D721Med (cell line): Measurements from ENCODE around the gene ZNF697.
"Not testable (repeated sequence)": the region's sequence is repeated elsewhere in the genome, so short reads cannot be mapped to it uniquely, and the experiment has no call there.

ENCODE experiments used
- DNase-seq: peaks from one replicate; pipeline ENCODE4 v3.0.0; 2011; ENCODE audit warnings: low spot score; ENCODE audit not compliant: insufficient read length
- FAIRE-seq: peaks from 2 replicates; lab custom pipeline; 2011; peaks lifted over from hg19 to GRCh38; lab: Jason Lieb, UNC
- CTCF ChIP-seq: IDR thresholded peaks from 2 replicates; pipeline ENCODE4 v1.5.1; 2012; ENCODE audit warnings: mild to moderate bottlenecking, control low read depth; ENCODE audit not compliant: insufficient read depth; ENCODE audit errors: missing control alignments

Gene ZNF697

GRCh38 chr1:119611701-119612113 is 36.4 kb downstream of the ZNF697 start:
- DNase-seq (peak; percentile 29), FAIRE-seq (no peak)
- peak; percentile 84 for TF ChIP-seq CTCF

GRCh38 chr1:119608816-119609215 is 39.2 kb downstream of the ZNF697 start:
- FAIRE-seq = not testable (repeated sequence)

GRCh38 chr1:119607087-119607807 is 40.8 kb downstream of the ZNF697 start:
- not testable (repeated sequence) for FAIRE-seq, DNase-seq

More at GRCh38 chr1:119608816-119609215, 39.2 kb downstream of the ZNF697 start:
- DNase-seq = not testable (repeated sequence)

- no peak for TF ChIP-seq CTCF
- no peak for FAIRE-seq
Measured at GRCh38 chr1:119606394-119606793, 41.7 kb downstream of the ZNF697 start.

GRCh38 chr1:119605686-119606085 is 42.4 kb downstream of the ZNF697 start:
- no peak for TF ChIP-seq CTCF
- FAIRE-seq (no peak), DNase-seq (no peak)

More at GRCh38 chr1:119606394-119606793, 41.7 kb downstream of the ZNF697 start:
- no peak for DNase-seq

GRCh38 chr1:119605080-119605479 is 43.0 kb downstream of the ZNF697 start:
- DNase-seq, FAIRE-seq: not testable (repeated sequence)

- FAIRE-seq (no peak), DNase-seq (no peak)
Measured at GRCh38 chr1:119603695-119604094, 44.4 kb downstream of the ZNF697 start.

GRCh38 chr1:119603241-119603640 is 44.8 kb downstream of the ZNF697 start:
- FAIRE-seq, DNase-seq: not testable (repeated sequence)

More at GRCh38 chr1:119603695-119604094, 44.4 kb downstream of the ZNF697 start:
- TF ChIP-seq CTCF = no peak

- not testable (repeated sequence) for DNase-seq
Measured at GRCh38 chr1:119602789-119603188, 45.3 kb downstream of the ZNF697 start.

GRCh38 chr1:119602169-119602568 is 45.9 kb downstream of the ZNF697 start:
- TF ChIP-seq CTCF = no peak
- DNase-seq (no peak), FAIRE-seq (no peak)

More at GRCh38 chr1:119602789-119603188, 45.3 kb downstream of the ZNF697 start:
- not testable (repeated sequence) for FAIRE-seq
